SJSA1 (cell line): ENCODE data around the gene ERC2. TPM values are rescaled to one million over a fixed set of nuclear protein-coding genes. Genes with fewer than 3 reads are reported as not detected.
"Not testable (repeated sequence)": the region's sequence is repeated elsewhere in the genome, so short reads cannot be mapped to it uniquely, and the experiment has no call there.

Experiments used
- DNase-seq, 2 experiments: peaks; one replicate each; pipeline ENCODE4 v3.0.0-alpha.2; 2015 to 2020; ENCODE audit warnings: low spot score in 2 of 2, low read depth in 1 of 2
- H3K27ac ChIP-seq: fragments of 250-450 bp; sonication (Bioruptor Pico); 2 replicates; pipeline ENCODE4 v1.5.1; 2020; ENCODE audit warnings: mild to moderate bottlenecking, moderate library complexity
- H3K27me3 ChIP-seq: fragments of 250-450 bp; sonication (Bioruptor Pico); replicated peaks from 2 replicates; pipeline ENCODE4 v1.5.1; 2020; ENCODE audit warnings: mild to moderate bottlenecking, moderate library complexity
- H3K36me3 ChIP-seq: fragments of 250-450 bp; sonication (Bioruptor Pico); 2 replicates; pipeline ENCODE4 v1.5.1; 2020; ENCODE audit warnings: mild to moderate bottlenecking
- H3K4me1 ChIP-seq: fragments of 250-450 bp; sonication (Bioruptor Pico); replicated peaks from 2 replicates; pipeline ENCODE4 v1.6.1; 2021; ENCODE audit warnings: mild to moderate bottlenecking
- H3K4me3 ChIP-seq: fragments of 250-450 bp; sonication (Bioruptor Pico); 2 replicates; pipeline ENCODE4 v1.5.1; 2020; ENCODE audit warnings: mild to moderate bottlenecking
- H3K9me3 ChIP-seq: fragments of 250-450 bp; sonication (Bioruptor Pico); replicated peaks from 2 replicates; pipeline ENCODE4 v1.5.1; 2020; ENCODE audit warnings: mild to moderate bottlenecking
- total RNA-seq: library from RNA; depleted of rRNA; stranded (reverse); fragments of >200 nt; shearing (Covaris generic); gene quantifications from 2 replicates; pipeline ENCODE4 v1.2.3, GENCODE V29; 2014

ERC2 gene
- total RNA-seq, 1 experiment from 2014 or later, result 0.13 TPM

GRCh38 chr3:56042326-56042951, 425.8 kb downstream of the ERC2 start:
- no peak overlapping the region for H3K4me3 ChIP-seq
- H3K27ac ChIP-seq, result no peak overlapping the region
- no peaks in the 10 kb centered on the region; the same call in 1 of the 2 replicates for H3K9me3 ChIP-seq
- no peaks in the 10 kb centered on the region; the same call in 1 of the 2 replicates for H3K4me1 ChIP-seq
- peak in 1 of 2 experiments; percentile 31 for DNase-seq
- peaks cover 4% of the 10 kb centered on the region; the same call in 1 of the 2 replicates for H3K27me3 ChIP-seq
- H3K36me3 ChIP-seq, result no peaks in the 10 kb centered on the region

GRCh38 chr3:56025326-56025725, 442.9 kb downstream of the ERC2 start:
- H3K9me3 ChIP-seq, result no peaks in the 10 kb centered on the region
- H3K27ac ChIP-seq, result no peak overlapping the region
- H3K36me3 ChIP-seq, result no peaks in the 10 kb centered on the region
- no peak overlapping the region for H3K4me3 ChIP-seq
- no peaks in the 10 kb centered on the region; the same call in 1 of the 2 replicates for H3K27me3 ChIP-seq
- no peak for DNase-seq
- H3K4me1 ChIP-seq, result no peaks in the 10 kb centered on the region

DNA sequence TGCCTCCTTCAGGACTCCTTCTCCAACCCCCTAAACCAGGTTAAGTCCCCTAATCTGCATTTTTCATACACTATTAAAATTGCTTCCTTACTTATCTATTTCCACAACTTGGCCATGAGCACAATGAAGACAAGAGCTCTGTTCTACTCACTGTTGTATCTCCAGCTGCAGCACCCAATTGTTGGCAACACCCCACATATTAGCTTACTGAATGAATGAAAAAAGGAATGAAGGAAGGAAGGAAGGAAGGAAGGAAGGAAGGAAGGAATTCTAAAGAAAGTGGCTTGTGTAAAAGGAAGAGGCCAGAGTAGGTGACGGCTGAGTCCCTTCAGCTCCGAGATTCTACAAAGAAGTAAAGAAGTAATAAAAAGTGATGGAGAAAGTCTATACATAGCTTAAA, 444.7 kb downstream of the ERC2 start:
- Histone ChIP-seq H3K4me1 (no peaks in the 10 kb centered on the region), H3K4me3 (no peak overlapping the region), H3K9me3 (no peaks in the 10 kb centered on the region), H3K27me3 (no peaks in the 10 kb centered on the region; the same call in 1 of the 2 replicates), H3K27ac (no peak overlapping the region), H3K36me3 (no peaks in the 10 kb centered on the region)
- no peak for DNase-seq

DNA sequence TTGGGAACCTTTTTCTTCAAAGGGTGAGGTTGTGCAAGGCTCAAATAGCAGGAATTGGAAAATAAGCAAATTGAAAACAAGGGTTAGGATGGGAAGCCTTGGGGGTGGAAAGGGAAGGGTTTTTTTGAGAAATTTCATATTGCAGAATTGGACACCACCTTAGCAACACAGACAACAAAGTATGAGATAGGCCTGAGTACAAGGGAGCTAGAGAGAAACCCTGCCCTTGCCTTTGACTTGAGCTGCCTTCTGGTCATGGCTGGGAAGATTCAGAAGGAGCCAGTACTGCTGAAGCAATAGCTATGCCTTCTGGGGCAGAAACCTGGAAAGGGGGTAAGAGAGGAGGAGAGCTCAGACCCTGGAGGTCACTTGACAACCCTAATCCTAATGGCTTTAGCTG, 445.6 kb downstream of the ERC2 start:
- Histone ChIP-seq H3K4me1 (no peaks in the 10 kb centered on the region), H3K36me3 (no peaks in the 10 kb centered on the region), H3K9me3 (no peaks in the 10 kb centered on the region), H3K27me3 (no peaks in the 10 kb centered on the region; the same call in 1 of the 2 replicates), H3K4me3 (no peak overlapping the region), H3K27ac (no peak overlapping the region)
- DNase-seq, result no peak

- Histone ChIP-seq H3K27me3 (no peaks in the 10 kb centered on the region; the same call in 1 of the 2 replicates), H3K9me3 (no peaks in the 10 kb centered on the region), H3K36me3 (no peaks in the 10 kb centered on the region), H3K4me1 (no peaks in the 10 kb centered on the region), H3K4me3 (no peak overlapping the region), H3K27ac (no peak overlapping the region)
- no peak for DNase-seq
These were observed 448.6 kb downstream of the ERC2 start for GRCh38 chr3:56019490-56020146.

DNA sequence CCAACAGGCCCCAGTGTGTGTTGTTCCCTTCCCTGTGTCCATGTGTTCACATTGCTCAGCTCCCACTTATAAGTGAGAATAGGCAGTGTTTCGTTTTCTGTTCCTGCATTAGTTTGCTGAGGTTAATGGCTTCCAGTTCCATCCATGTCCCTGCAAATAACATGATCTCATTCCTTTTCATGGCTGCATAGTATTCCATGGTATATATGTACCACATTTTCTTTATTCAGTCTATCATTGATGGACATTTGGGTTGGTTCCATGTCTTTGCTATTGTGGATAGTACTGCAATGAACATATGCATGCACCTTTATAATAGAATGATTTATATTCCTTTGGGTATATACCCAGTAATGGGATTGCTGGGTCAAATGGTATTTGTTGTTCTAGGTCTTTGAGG, 452.9 kb downstream of the ERC2 start:
- H3K9me3 ChIP-seq, H3K4me3 ChIP-seq, H3K27ac ChIP-seq, H3K36me3 ChIP-seq, H3K27me3 ChIP-seq, H3K4me1 ChIP-seq, DNase-seq: not testable (repeated sequence)

GRCh38 chr3:56012721-56013120, 455.5 kb downstream of the ERC2 start:
- H3K36me3 ChIP-seq, result no peaks in the 10 kb centered on the region
- H3K4me3 ChIP-seq, result no peak overlapping the region
- H3K27me3 ChIP-seq, result no peaks in the 10 kb centered on the region
- no peaks in the 10 kb centered on the region for H3K4me1 ChIP-seq
- no peak overlapping the region for H3K27ac ChIP-seq
- no peak for DNase-seq
- no peaks in the 10 kb centered on the region for H3K9me3 ChIP-seq

DNA sequence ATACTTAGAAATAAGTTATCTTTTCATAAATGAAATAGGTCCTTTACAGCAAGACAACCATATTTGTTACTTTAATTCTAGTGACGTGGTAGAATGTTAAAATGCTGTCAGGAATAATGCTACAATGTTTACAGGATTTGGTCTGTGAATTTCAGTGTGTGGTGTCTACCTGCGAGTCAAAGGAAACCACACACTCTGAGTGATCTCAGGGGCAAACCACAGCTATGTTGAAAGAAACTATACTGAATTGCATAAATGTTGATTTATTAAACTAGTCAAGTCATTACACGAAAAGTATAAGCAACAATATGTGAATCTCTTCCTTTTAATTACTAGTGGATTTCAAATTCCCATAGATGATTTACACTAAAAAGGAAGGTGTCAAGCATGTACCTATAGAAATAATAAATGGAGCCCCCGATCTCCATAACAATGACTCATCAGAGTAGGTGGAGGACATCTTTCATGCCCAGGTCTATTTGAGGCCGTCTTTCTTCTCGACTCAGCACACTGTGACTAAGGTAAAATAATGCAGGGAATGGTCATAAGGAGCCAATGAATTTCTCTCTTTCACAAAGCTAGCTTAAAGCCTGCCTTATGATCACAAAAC, 463.0 kb downstream of the ERC2 start:
- Histone ChIP-seq H3K9me3 (no peaks in the 10 kb centered on the region), H3K4me1 (no peaks in the 10 kb centered on the region), H3K27ac (no peak overlapping the region), H3K36me3 (no peaks in the 10 kb centered on the region), H3K4me3 (no peak overlapping the region), H3K27me3 (no peaks in the 10 kb centered on the region; the same call in 1 of the 2 replicates)
- no peak for DNase-seq

DNA sequence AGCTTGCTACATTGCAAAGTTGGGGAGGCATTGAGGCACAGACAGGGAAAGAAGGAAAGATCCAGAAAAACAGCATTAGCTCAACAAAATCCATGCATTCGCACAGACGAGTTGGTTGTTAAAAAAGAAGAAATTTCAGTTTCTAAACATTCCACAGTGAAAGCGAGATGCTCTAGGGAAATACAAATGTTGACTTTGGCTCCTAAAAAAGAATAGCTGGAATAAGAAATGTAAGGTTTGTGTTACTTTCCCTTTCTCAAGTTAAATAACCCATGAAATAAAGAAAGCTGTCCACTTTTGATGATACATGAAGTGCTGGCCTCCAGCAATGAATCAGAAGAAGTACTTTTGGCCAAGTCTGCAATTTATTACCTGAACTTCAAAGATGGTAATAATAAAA, 465.1 kb downstream of the ERC2 start:
- Histone ChIP-seq H3K27me3 (no peaks in the 10 kb centered on the region; the same call in 1 of the 2 replicates), H3K4me1 (no peaks in the 10 kb centered on the region), H3K27ac (no peak overlapping the region), H3K36me3 (no peaks in the 10 kb centered on the region), H3K9me3 (no peaks in the 10 kb centered on the region), H3K4me3 (no peak overlapping the region)
- DNase-seq, result no peak

GRCh38 chr3:56001991-56002390, 466.3 kb downstream of the ERC2 start:
- Histone ChIP-seq H3K4me3 (no peak overlapping the region), H3K36me3 (no peaks in the 10 kb centered on the region), H3K4me1 (no peaks in the 10 kb centered on the region), H3K9me3 (no peaks in the 10 kb centered on the region), H3K27ac (no peak overlapping the region), H3K27me3 (no peaks in the 10 kb centered on the region; the same call in 1 of the 2 replicates)
- DNase-seq, result no peak

DNA sequence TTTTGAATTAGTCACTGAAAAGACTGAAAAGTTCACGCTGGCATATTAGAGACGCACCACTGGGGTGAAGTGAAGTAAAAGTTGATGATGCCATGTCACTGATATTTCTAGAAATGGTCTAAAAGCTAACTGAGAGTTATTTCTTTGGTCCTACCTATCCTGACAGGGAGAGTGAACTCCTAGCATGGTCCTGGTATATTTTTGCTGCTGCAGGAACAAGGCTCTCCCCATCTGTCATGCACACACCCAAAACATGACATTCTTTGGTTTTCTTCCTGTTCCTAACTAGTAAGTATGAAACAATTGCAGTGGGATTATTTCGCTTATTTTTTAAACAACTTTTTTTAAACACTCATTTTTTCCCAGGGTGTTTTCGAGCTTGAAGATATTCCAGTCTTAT, 466.7 kb downstream of the ERC2 start:
- DNase-seq, result no peak
- no peaks in the 10 kb centered on the region for H3K4me1 ChIP-seq

GRCh38 chr3:55989366-55989765, 478.9 kb downstream of the ERC2 start:
- H3K4me3 ChIP-seq, result no peak overlapping the region
- no peaks in the 10 kb centered on the region for H3K4me1 ChIP-seq
- no peaks in the 10 kb centered on the region for H3K36me3 ChIP-seq
- no peak for DNase-seq
- no peaks in the 10 kb centered on the region for H3K27me3 ChIP-seq
- no peaks in the 10 kb centered on the region for H3K9me3 ChIP-seq
- H3K27ac ChIP-seq, result no peak overlapping the region

More for the DNA sequence above, 466.7 kb downstream of the ERC2 start:
- Histone ChIP-seq H3K36me3 (no peaks in the 10 kb centered on the region), H3K27ac (no peak overlapping the region), H3K9me3 (no peaks in the 10 kb centered on the region), H3K27me3 (no peaks in the 10 kb centered on the region; the same call in 1 of the 2 replicates), H3K4me3 (no peak overlapping the region)

DNA sequence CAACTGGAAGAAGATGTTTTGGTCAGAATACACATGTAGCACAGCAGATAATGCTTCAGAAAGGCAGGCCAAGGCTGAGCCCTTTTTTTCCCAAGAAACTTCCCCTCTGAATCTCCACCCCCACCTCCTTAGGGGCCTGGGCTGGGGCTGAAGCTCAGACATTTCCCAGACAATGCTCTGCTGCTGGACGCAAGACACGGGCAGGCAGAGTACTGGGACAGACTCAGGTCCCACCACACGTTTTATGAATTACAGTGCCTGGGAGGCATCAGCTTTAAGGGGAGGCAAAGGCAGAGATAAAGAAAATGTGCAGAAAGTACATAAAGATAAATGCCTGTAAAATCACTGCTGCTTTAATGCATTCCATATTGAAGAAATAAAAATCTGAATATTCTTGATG, 479.4 kb downstream of the ERC2 start:
- H3K27me3 ChIP-seq, result no peaks in the 10 kb centered on the region
- DNase-seq, result no peak
- no peaks in the 10 kb centered on the region for H3K36me3 ChIP-seq
- no peaks in the 10 kb centered on the region for H3K4me1 ChIP-seq
- no peaks in the 10 kb centered on the region for H3K9me3 ChIP-seq
- no peak overlapping the region for H3K4me3 ChIP-seq
- no peak overlapping the region for H3K27ac ChIP-seq

GRCh38 chr3:55984626-55985025, 483.6 kb downstream of the ERC2 start:
- H3K4me3 ChIP-seq, result no peak overlapping the region
- H3K27me3 ChIP-seq, result no peaks in the 10 kb centered on the region
- peak in 1 of 2 experiments; percentile 9 for DNase-seq
- H3K27ac ChIP-seq, result no peak overlapping the region
- H3K36me3 ChIP-seq, result no peaks in the 10 kb centered on the region
- no peaks in the 10 kb centered on the region for H3K9me3 ChIP-seq
- H3K4me1 ChIP-seq, result no peaks in the 10 kb centered on the region
